HG03520 (cell line): ENCODE results near the gene ZBTB44.
"Not testable (repeated sequence)": the region's sequence is repeated elsewhere in the genome, so short reads cannot be mapped to it uniquely, and the experiment has no call there.

Experiments
- ATAC-seq: cut with Tn5 transposase; IDR thresholded peaks from one replicate; pipeline ENCODE4 v1.9.1; 2021; ENCODE audit warnings: mild to moderate bottlenecking, moderate library complexity; ENCODE audit not compliant: unreplicated experiment

ZBTB44 gene

DNA sequence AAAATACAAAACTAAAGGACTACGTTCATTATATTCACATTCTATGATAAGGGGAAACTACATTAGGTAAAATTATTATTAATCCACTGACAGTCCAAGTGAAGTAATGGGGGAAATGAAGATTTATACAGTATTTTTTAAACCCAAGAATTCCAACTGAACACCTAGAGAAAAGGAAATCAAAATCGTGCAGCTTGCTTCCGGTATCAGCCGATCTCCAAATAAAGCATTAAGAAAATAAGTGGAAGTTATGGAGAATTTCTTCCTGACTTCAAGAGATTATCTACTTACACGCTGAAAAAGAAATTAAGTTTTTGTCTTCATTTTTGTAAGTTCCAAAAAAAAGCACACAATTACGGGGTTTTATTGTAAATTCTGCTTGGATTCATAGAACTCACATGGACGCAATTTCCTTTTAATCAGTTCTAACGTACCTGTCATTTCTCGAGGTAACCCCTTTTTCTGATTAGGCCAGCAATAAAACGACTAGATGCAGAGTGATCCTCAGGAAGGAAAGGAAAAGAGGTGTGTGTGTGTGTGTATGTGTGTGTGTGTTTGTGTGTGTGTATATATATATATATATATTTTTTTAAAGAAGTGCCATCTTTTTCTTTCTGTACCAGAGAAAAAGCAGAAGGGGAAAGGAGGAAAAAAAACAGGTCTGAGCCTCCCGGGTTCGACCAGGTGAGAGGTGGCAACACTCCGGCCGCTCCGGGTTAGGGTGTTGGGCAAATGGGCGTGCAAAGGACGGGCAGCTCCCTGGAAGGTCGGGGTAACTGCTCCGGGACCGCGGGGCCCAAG lies 1.1 kb downstream of the ZBTB44 start:
- ATAC-seq, result no peak

DNA sequence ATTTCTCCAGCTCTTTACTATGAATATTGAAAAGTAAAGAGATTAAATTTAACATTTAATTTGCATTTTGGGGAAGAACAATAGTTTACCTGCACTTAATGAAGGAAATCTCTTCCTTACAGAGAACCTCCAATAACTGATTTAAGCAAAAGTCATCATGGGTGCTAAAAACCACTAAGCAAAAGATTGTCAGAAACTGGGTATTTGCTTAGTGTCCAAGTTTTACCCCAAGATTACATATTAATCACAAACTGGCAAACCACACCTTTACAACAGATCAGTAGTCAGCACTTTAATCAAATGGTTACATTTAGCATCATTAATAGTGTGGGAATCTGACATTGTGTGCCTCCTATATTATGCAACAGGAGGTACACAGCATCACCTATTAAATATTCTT lies 2.7 kb downstream of the ZBTB44 start:
- no peak for ATAC-seq

GRCh38 chr11:130310622-130311021 lies 4.1 kb downstream of the ZBTB44 start:
- no peak for ATAC-seq

DNA sequence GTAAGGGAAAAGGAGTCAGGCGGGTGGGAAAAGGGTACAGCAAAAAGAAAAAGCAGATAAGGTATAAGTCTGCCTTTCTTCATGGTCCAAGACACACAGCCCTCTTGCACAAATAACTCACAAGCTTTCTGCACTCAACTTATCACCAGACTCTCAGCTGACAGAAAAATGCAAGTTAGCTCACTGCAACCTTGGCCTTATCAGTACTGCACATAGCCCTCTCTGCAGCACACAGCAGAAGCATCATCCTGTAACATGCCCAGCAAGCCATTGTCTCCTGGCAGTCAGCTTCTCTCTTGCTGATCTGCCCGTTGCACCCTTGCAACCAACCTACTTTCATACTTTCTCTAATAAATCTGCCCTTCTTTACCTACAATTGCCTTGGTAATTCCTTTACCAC lies 5.8 kb downstream of the ZBTB44 start:
- no peak for ATAC-seq

GRCh38 chr11:130308059-130308458 lies 6.7 kb downstream of the ZBTB44 start:
- ATAC-seq, result no peak

- ATAC-seq, result no peak
Measured at GRCh38 chr11:130304651-130305050, 10.1 kb downstream of the ZBTB44 start.

GRCh38 chr11:130301002-130301401 lies 13.7 kb downstream of the ZBTB44 start:
- peak; percentile 26 for ATAC-seq

- peak; percentile 56 for ATAC-seq
Measured at GRCh38 chr11:130300567-130300966, 14.2 kb downstream of the ZBTB44 start.

- ATAC-seq, result no peak
Measured at GRCh38 chr11:130299978-130300377, 14.7 kb downstream of the ZBTB44 start.

DNA sequence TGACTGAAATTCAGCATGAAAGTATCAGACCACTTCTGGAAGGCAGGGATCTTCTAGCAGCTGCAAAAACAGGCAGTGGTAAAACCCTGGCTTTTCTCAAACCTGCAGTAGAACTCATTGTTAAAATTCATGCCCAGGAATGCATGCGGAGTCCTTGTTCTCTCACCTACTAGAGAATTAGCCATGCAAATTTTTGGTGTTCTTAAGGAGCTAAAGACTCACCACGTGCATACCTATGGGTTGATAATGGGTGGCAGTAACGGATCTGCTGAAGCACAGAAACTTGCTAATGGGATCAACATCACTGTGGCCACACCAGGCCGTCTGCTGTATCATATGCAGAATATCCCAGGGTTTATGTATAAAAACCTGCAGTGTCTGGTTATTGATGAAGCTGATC lies 19.1 kb downstream of the ZBTB44 start:
- no peak for ATAC-seq

- ATAC-seq, result no peak
Measured at GRCh38 chr11:130282111-130282510, 32.6 kb downstream of the ZBTB44 start.

DNA sequence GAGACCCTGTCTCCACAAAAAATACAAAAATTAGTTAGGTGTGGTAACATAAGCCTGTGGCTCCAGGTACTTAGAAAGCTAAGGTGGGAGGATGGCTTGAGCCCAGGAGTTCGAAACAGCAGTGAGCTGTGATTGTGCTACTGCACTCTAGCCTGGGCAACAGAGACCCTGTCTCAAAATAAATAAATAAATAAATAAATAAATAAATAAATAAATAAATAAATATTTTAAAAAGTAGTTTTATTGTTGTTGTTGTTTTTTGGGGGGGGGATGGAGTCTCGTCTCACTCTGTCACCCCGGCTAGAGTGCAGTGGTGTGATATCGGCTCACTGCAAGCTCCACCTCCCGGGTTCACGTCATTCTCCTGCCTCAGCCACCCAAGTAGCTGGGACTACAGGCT lies 33.4 kb downstream of the ZBTB44 start:
- ATAC-seq, result not testable (repeated sequence)

- ATAC-seq, result no peak
Measured at GRCh38 chr11:130279989-130280388, 34.7 kb downstream of the ZBTB44 start.

DNA sequence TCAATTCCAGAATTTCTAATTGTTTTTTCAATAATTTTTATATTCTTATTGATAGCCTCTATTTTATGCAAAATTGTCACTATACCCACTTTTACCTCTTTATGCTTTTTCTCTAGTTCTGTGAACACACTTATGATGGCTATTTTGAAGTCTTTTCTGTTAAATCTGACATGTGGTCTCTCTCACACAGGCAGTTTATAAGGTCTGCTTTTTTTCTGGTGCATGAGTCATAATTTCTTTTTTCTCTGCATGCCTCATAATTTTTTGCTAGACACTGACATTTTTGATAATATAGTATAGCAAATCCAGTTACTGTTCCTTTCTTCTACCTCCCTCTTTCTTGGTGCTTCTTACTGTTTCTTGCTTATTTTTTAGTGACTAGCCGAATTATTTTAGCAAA lies 36.0 kb downstream of the ZBTB44 start:
- no peak for ATAC-seq

DNA sequence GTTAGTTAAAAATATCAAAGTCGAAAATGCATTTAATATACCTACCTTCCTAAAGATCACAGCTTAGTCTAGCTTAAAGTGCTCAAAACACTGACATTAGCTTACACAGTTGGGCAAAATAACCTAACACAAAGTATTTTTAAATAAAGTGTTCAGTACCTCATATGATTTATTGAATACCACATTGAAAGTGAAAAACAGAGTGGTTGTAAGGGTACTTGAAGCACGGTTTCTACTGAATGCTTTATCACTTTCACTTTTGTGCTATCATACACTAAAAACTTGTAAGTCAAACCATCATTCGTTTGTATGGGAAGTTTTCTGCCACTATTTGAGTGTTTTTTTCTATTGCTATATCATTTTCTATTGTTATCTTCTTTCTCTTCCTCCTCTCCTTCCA lies 36.6 kb downstream of the ZBTB44 start:
- no peak for ATAC-seq

- no peak for ATAC-seq
Measured at GRCh38 chr11:130272336-130272735, 42.4 kb downstream of the ZBTB44 start.

GRCh38 chr11:130269326-130269943 lies 45.3 kb downstream of the ZBTB44 start:
- peak; percentile 85 for ATAC-seq

DNA sequence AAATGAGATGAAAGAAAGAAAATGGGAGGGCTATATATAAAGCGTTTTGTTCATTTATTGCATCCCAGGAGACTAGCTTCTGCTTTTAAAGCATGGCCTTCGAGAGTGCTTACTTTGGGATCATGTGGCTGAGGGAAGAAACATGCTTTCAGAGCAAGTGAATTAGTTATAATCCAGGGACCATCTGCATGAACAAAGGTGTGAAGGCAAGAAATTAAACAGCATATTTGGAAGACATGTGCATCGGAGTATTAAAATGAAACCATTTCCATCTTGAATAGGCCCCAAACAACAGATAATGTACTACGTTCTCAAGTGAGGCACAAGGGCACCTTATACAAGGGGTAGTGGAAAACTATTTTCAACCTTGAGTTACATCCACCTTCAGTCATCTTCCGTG lies 51.4 kb downstream of the ZBTB44 start:
- ATAC-seq, result no peak

DNA sequence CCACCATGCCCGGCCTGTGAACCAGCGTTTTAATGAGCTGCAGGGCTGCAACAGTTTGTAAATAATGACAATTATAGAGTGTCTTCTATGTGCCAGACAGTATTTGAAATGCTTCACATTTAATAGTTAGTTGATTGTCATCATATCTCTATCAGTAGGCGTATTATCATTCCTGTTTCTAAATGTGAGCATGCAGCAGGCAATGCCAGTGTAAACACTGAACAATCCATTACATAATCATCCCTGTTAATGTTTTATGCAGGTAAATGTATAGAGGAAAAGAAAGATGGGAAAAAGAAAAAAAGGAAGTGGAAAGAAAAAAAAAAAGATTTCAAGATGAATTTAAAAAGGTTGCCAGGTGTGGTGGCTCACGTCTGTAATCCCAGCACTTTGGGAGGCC lies 52.3 kb downstream of the ZBTB44 start:
- no peak for ATAC-seq

DNA sequence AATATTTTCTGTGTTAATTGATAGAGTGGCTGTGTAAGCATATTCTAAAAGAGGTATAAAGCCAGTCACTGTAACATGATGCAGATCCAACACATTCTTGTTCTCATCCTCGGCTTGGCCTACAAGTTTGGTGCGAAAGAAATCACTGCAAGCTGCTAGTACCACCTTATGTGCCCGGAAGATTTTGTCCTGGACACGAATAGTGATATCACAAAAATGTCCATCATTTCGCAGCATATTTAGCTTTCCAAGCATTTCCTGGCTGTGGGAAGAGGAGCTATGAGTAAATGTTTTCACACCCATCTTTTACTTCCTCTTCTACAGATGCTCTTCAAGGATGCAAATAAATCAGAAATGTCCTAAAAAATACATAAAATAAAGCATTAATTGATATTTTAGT lies 53.1 kb downstream of the ZBTB44 start:
- ATAC-seq, result no peak

- ATAC-seq, result no peak
Measured at GRCh38 chr11:130260742-130261141, 54.0 kb downstream of the ZBTB44 start.

DNA sequence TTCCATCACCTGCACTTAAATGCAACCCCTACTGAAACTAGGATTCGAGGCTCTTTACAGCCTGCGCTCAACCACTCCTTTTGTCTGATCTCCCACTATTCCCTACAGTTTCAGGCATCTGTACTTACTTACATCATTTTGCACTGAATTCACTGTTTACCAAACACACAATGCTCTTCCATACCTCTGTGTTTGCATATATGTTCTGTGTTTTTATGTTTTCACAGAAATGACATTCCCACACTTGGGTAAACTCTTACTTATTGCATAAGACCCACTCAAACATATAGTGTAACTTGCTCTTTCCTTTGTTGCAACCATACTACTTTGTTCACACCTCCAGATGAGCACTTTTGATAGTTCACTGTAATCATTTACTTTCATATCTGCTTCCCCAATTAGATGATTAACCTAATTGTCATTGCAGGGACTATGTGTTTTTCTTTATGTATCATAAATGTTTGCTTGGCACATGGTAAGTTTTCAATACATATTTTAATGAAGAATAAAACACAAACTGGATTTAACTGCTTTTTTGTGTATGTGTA lies 54.6 kb downstream of the ZBTB44 start:
- no peak for ATAC-seq
